KMS-11 (cell line): ENCODE results near the gene PHOSPHO2.

Source experiments
- H2AFZ ChIP-seq: fragments of 200-600 bp; sonication (generic); 2 replicates; pipeline ENCODE4 v1.6.1; 2016; ENCODE audit warnings: antibody characterized with exemption, mixed run types, low read depth
- H3K27ac ChIP-seq: fragments of 200-600 bp; sonication (generic); 2 replicates; pipeline ENCODE4 v1.6.1; 2016; ENCODE audit warnings: mild to moderate bottlenecking, mixed run types
- H3K27me3 ChIP-seq: fragments of 200-600 bp; sonication (generic); 2 replicates; pipeline ENCODE4 v1.6.1; 2017; ENCODE audit warnings: mild to moderate bottlenecking, low read depth, mixed run types, moderate library complexity; ENCODE audit not compliant: insufficient read depth
- H3K36me3 ChIP-seq: fragments of 200-600 bp; sonication (generic); 2 replicates; pipeline ENCODE4 v1.6.1; 2017; ENCODE audit warnings: mild to moderate bottlenecking, mixed run types; ENCODE audit not compliant: insufficient read depth
- H3K4me1 ChIP-seq: fragments of 200-600 bp; sonication (generic); 2 replicates; pipeline ENCODE4 v1.6.1; 2016; ENCODE audit warnings: mild to moderate bottlenecking, low read depth, mixed run types; ENCODE audit not compliant: poor library complexity, severe bottlenecking
- H3K4me2 ChIP-seq: fragments of 200-600 bp; sonication (generic); 2 replicates; pipeline ENCODE4 v1.7.0; 2016; ENCODE audit warnings: mild to moderate bottlenecking, mixed run types
- H3K4me3 ChIP-seq: fragments of 200-600 bp; sonication (generic); IDR thresholded peaks from 2 replicates; pipeline ENCODE4 v1.6.1; 2017; ENCODE audit warnings: low read depth, low read length, mixed read lengths; ENCODE audit not compliant: insufficient read depth
- H3K79me2 ChIP-seq: fragments of 200-600 bp; sonication (generic); 2 replicates; pipeline ENCODE4 v1.6.1; 2016; ENCODE audit warnings: low read depth, mixed run types; ENCODE audit not compliant: insufficient read depth
- H3K9ac ChIP-seq: fragments of 200-600 bp; sonication (generic); 2 replicates; pipeline ENCODE4 v1.6.1; 2016; ENCODE audit warnings: mild to moderate bottlenecking, mixed run types
- H4K20me1 ChIP-seq: fragments of 200-600 bp; sonication (generic); 2 replicates; pipeline ENCODE4 v1.6.1; 2016; ENCODE audit warnings: mild to moderate bottlenecking, mixed run types; ENCODE audit not compliant: insufficient read depth
- TF ChIP-seq, protein P1 (sequence below): fragments of 200-600 bp; sonication (generic); conservative IDR thresholded peaks from 2 replicates; pipeline ENCODE4 v1.6.1; 2017; ENCODE audit warnings: low read depth, mild to moderate bottlenecking, antibody characterized with exemption, low read length, moderate library complexity, mixed read lengths

PHOSPHO2 gene

DNA sequence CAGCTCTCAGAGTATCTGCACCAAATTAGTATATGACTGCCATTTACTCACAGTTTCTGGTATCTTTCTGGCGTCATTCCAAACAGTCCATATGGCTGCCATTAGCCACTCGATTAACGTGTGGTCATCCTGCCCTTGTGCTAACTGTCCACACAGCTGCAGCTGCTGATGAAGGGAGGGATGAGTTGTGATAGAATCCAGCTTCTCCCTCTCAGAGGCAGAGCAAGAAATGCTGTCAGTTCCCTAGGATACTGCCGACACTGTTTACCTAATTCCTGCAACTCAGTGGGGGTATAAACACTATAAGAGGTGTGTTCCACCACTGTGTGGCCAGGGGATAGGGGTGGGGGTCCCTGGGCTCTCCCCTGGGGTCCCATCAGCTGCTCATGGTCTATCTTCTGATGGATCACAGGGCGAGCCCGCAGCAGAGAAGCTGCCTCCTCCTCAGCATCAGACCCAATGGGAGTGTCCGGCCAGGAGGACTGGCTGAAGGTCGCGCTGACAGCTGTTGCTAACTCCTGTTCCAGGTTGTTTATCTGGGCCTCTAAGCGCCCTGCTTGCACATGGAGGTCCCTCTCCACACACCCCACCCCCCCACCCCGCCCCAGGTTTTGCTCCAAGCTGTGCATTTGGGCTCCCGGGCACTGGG lies 22.1 kb downstream of the PHOSPHO2 start:
- H3K79me2 ChIP-seq = no peaks in the 10 kb centered on the region
- TF ChIP-seq, protein P1, sequence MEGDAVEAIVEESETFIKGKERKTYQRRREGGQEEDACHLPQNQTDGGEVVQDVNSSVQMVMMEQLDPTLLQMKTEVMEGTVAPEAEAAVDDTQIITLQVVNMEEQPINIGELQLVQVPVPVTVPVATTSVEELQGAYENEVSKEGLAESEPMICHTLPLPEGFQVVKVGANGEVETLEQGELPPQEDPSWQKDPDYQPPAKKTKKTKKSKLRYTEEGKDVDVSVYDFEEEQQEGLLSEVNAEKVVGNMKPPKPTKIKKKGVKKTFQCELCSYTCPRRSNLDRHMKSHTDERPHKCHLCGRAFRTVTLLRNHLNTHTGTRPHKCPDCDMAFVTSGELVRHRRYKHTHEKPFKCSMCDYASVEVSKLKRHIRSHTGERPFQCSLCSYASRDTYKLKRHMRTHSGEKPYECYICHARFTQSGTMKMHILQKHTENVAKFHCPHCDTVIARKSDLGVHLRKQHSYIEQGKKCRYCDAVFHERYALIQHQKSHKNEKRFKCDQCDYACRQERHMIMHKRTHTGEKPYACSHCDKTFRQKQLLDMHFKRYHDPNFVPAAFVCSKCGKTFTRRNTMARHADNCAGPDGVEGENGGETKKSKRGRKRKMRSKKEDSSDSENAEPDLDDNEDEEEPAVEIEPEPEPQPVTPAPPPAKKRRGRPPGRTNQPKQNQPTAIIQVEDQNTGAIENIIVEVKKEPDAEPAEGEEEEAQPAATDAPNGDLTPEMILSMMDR = no peak
- H3K27me3 ChIP-seq = no peaks in the 10 kb centered on the region
- no peaks in the 10 kb centered on the region for H4K20me1 ChIP-seq
- H3K36me3 ChIP-seq = no peaks in the 10 kb centered on the region
- no peak overlapping the region for H3K9ac ChIP-seq
- H3K4me2 ChIP-seq = no peak overlapping the region
- H3K27ac ChIP-seq = no peak overlapping the region
- H3K4me3 ChIP-seq = no peak overlapping the region
- H3K4me1 ChIP-seq = peaks cover 6% of the 10 kb centered on the region
- no peak overlapping the region for H2AFZ ChIP-seq

DNA sequence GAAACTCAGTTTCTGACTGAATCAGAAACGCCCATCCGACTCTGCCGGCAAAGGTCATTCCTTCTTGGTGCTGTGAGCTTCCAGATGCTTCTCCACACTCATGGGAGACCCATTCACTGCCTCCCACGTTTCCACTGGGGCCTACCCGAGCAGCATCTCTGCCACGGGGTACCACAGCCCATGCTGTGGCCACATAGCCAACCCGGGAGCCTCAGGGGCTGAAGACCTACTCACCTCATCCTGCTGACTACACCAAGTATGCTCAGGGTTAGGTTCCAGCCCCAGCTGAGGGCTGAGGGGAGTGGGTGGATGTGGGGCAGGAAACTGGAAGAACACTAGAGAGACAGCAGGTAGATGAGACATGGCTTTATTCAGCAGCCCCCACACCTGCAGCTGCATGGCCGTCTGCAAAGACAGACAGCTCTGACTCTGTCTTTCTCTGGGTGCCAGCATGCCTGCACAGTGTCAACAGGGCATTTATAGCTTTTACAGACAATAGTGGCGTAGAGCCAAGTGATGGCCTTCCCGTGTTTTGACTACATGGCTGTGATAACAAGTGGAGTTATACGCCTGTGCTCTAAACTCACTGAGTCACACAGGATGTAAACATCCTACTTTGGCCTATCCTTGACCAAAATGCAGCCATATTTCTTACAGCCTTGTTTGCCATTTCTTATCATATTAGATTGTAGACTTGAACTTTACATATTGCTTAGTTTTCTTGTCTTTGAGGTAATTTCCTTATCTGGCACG lies 22.8 kb downstream of the PHOSPHO2 start:
- Histone ChIP-seq H3K36me3 (no peaks in the 10 kb centered on the region), H2AFZ (no peak overlapping the region), H3K79me2 (no peaks in the 10 kb centered on the region), H3K27ac (no peak overlapping the region), H3K4me1 (peaks cover 6% of the 10 kb centered on the region), H4K20me1 (no peaks in the 10 kb centered on the region), H3K9ac (no peak overlapping the region), H3K4me3 (no peak overlapping the region), H3K4me2 (no peak overlapping the region), H3K27me3 (no peaks in the 10 kb centered on the region)
- TF ChIP-seq, protein P1 = no peak

DNA sequence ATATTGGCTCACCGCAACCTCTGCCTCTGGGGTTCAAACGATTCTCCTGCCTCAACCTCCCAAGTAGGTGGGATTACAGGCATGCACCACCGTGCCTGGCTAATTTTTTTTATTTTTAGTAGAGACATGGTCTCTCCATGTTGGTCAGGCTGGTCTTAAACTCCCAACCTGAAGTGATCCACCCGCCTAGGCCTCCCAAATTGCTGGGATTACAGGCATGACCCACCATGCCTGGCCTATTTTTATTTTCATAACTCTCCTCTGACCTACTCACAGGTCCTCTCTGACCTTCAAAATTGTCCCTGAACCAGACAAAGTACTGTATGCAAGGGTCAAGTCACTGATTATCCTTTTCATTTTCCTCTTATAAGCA lies 23.4 kb downstream of the PHOSPHO2 start:
- no peaks in the 10 kb centered on the region for H3K36me3 ChIP-seq
- no peaks in the 10 kb centered on the region for H4K20me1 ChIP-seq
- peaks cover 6% of the 10 kb centered on the region for H3K4me1 ChIP-seq
- TF ChIP-seq, protein P1 = no peak
- no peaks in the 10 kb centered on the region for H3K27me3 ChIP-seq
- H3K9ac ChIP-seq = no peak overlapping the region
- no peak overlapping the region for H3K27ac ChIP-seq
- no peak overlapping the region for H3K4me3 ChIP-seq
- H3K4me2 ChIP-seq = no peak overlapping the region
- H3K79me2 ChIP-seq = no peaks in the 10 kb centered on the region
- no peak overlapping the region for H2AFZ ChIP-seq

DNA sequence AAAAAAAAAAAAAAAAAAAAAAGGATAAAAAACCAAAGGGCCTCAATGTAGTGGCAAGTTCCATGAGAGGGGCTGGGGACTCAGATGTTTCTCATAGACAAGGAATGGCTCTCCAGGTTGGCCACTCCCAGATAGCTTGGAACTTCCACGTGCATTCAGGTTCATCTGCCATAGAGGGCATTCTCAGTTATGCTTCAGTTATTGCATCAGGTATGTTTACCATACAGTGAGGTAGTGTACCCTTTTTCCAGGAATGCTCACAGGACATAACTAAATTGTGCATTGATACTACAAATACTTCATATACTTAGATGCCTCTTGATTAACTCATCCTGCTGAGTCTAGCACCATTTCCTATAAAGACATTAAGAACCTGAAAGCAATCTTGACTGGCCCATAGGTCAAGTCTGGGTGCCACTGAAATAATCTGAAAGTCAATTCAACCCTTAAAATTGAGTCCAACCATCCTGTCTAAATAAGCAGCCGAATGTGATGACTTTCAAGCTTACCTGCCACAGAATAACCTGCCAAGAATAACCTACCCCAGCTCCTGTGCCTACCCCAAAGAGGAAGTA lies 24.7 kb downstream of the PHOSPHO2 start:
- H3K4me3 ChIP-seq = no peak overlapping the region
- H3K36me3 ChIP-seq = no peaks in the 10 kb centered on the region
- TF ChIP-seq, protein P1 = no peak
- peaks cover 6% of the 10 kb centered on the region for H3K4me1 ChIP-seq
- no peaks in the 10 kb centered on the region for H3K79me2 ChIP-seq
- H3K4me2 ChIP-seq = no peak overlapping the region
- no peaks in the 10 kb centered on the region for H4K20me1 ChIP-seq
- no peaks in the 10 kb centered on the region for H3K27me3 ChIP-seq
- H3K27ac ChIP-seq = no peak overlapping the region
- no peak overlapping the region for H3K9ac ChIP-seq
- no peak overlapping the region for H2AFZ ChIP-seq
